ENCODE data around the gene CD300H.

DNA sequence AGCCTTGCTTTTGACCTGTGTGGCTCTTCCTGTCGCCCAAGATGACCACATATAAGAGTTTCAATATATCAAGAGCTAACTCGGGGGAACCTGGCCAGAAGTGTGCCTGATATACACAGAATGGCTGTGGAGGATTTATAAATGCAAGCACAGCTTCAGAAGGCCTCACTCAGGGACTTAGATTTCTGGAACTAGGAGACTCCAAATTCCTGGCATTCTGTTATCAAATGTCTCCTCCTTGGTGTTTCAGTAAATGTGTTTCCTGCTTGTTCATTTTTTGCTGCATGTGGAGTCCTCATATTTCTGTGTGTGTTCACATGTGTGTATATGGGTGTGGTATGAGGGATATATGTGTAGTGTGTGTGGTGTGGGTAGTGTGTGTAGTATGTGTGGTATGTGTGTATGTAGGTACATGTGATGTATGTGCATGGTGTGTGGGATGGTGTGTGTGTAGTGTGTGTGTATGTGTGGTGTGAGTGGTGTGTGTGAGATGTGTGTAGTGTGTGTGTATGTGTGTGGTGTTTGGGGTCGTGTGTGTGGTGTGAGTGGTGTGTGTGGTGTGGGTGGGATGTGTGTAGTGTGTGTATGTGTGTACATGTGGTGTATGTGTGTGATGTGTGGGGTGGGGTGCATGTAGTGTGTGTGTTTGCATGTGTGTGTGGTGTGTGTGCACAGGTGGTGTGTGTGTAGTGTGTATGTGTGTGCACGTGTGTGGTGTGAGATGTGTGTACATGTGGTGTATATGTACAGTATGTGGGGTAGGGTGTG, 981 bp upstream of the CD300H start:
- no peak for TF ChIP-seq CTCF (conservative IDR thresholded peaks at IDR 0.05; ENCODE audit: low read length)
- TF ChIP-seq EZH2phosphoT487 (IDR thresholded peaks at IDR 0.05; ENCODE audit: borderline replicate concordance) = no peak

Measured in Loucy (cell line).